ENCODE data around the gene DOK4. TPM values are rescaled to one million over a fixed set of nuclear protein-coding genes. Genes with fewer than 3 reads are reported as not detected.

The DOK4 gene
- total RNA-seq, 2 experiments from 2014 or later, result 3.4 to 4.7 TPM

- H3K36me3 Mint-ChIP-seq, result peaks cover 54% of the 10 kb centered on the region
Observed at GRCh38 chr16:57434003-57434402, 52.3 kb downstream of the DOK4 start.

GRCh38 chr16:57432989-57433388 is 53.3 kb downstream of the DOK4 start:
- CTCF ChIA-PET, result interaction anchor here (1.4 to 5.9 kb wide), 2 partner anchors 13 to 15 kb away, joined by 4 to 37 read pairs; no protein-coding TSS in a partner anchor
- Mint-ChIP-seq H3K36me3 (peaks cover 53% of the 10 kb centered on the region), H3K27me3 (no peaks in the 10 kb centered on the region), H3K4me3 (no peak overlapping the region), H3K27ac (no peak overlapping the region), H3K9me3 (ENCODE audit: low read depth) (no peaks in the 10 kb centered on the region), H3K4me1 (no peaks in the 10 kb centered on the region)
- DNase-seq, result no peak
- ATAC-seq, result no peak

More at GRCh38 chr16:57434003-57434402, 52.3 kb downstream of the DOK4 start:
- Mint-ChIP-seq H3K9me3 (ENCODE audit: low read depth) (no peaks in the 10 kb centered on the region), H3K4me3 (no peak overlapping the region), H3K27ac (no peak overlapping the region), H3K4me1 (no peaks in the 10 kb centered on the region), H3K27me3 (no peaks in the 10 kb centered on the region)
- CTCF ChIA-PET, result interaction anchor here (0.8 to 5.9 kb wide), 2 partner anchors 16 to 86 kb away, joined by 3 to 37 read pairs; no protein-coding TSS in a partner anchor
- no peak for ATAC-seq
- DNase-seq, result no peak

DNA sequence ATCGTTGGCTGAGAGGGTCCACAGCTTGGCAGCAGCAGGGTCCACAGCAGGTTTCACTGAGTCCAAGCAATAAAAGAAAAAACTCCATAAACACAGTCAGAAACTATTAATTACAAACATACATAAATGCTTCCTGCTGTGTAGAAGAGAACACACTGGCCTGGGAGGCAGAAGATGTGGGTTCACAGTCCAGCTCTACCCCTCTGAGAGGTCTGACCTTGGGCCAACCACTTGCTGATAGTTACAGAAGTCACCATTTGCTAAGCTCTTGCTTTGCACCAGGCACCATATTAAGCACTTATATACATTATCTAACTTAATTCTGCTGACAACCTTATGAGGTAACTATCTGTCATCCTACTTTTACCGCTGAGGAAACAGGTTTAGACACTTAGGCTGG is 53.8 kb downstream of the DOK4 start:
- peaks cover 53% of the 10 kb centered on the region for H3K36me3 Mint-ChIP-seq
- H3K27ac Mint-ChIP-seq, result no peak overlapping the region
- CTCF ChIA-PET, result interaction anchor here (0.9 to 5.9 kb wide), 3 partner anchors 14 to 87 kb away, joined by 3 to 37 read pairs (median 4); no protein-coding TSS in a partner anchor
- DNase-seq (no peak), ATAC-seq (no peak)
- H3K4me3 Mint-ChIP-seq, result no peak overlapping the region
- no peaks in the 10 kb centered on the region for H3K4me1 Mint-ChIP-seq
- no peaks in the 10 kb centered on the region for H3K9me3 Mint-ChIP-seq (ENCODE audit: low read depth)
- H3K27me3 Mint-ChIP-seq, result no peaks in the 10 kb centered on the region

DNA sequence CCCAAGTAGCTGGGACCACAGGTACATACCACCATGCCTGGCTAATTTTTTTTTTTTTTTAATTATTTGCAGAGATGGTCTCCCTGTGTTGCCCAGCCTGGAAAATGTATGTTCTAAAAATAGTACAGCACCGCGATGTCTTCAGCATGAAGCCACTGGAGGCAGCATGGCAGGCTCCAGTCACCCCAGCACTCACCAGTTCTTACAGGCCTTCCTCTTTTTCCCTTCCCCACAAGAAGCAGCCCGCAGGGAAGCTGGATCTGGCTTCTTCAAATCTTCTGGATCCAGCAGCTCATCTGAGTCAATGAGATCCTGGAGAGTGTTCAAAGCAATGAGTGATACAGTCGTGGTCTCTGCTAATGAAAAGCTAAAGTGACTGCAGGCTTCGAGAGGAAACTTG is 55.3 kb downstream of the DOK4 start:
- DNase-seq, result no peak
- H3K4me1 Mint-ChIP-seq, result no peaks in the 10 kb centered on the region
- no peaks in the 10 kb centered on the region for H3K27me3 Mint-ChIP-seq
- CTCF ChIA-PET, result interaction anchor here (5.9 kb wide), 1 partner anchor 13 kb away, joined by 37 read pairs; no protein-coding TSS in a partner anchor
- ATAC-seq, result no peak
- H3K4me3 Mint-ChIP-seq, result no peak overlapping the region
- peaks cover 56% of the 10 kb centered on the region for H3K36me3 Mint-ChIP-seq
- no peaks in the 10 kb centered on the region for H3K9me3 Mint-ChIP-seq (ENCODE audit: low read depth)
- H3K27ac Mint-ChIP-seq, result no peak overlapping the region

GRCh38 chr16:57427824-57428223 is 58.5 kb downstream of the DOK4 start:
- peaks cover 37% of the 10 kb centered on the region for H3K36me3 Mint-ChIP-seq
- no peaks in the 10 kb centered on the region for H3K9me3 Mint-ChIP-seq (ENCODE audit: low read depth)
- CTCF ChIA-PET, result no interaction called here
- H3K4me3 Mint-ChIP-seq, result no peak overlapping the region
- peak; percentile 9 for DNase-seq
- no peaks in the 10 kb centered on the region for H3K4me1 Mint-ChIP-seq
- no peak for ATAC-seq
- H3K27me3 Mint-ChIP-seq, result no peaks in the 10 kb centered on the region
- H3K27ac Mint-ChIP-seq, result no peak overlapping the region

- no peak for ATAC-seq
- peaks cover 32% of the 10 kb centered on the region for H3K36me3 Mint-ChIP-seq
- no peak overlapping the region for H3K4me3 Mint-ChIP-seq
- CTCF ChIA-PET, result interaction anchor here (1.1 to 2.6 kb wide), 3 partner anchors 10 to 127 kb away, joined by 3 to 11 read pairs (median 6); no protein-coding TSS in a partner anchor
- H3K4me1 Mint-ChIP-seq, result no peaks in the 10 kb centered on the region
- H3K9me3 Mint-ChIP-seq (ENCODE audit: low read depth), result no peaks in the 10 kb centered on the region
- no peaks in the 10 kb centered on the region for H3K27me3 Mint-ChIP-seq
- no peak for DNase-seq
- no peak overlapping the region for H3K27ac Mint-ChIP-seq
Observed at GRCh38 chr16:57427307-57427706, 59.0 kb downstream of the DOK4 start.

- CTCF ChIA-PET, result interaction anchor here (1.1 to 2.6 kb wide), 3 partner anchors 9 to 126 kb away, joined by 3 to 11 read pairs (median 6); no protein-coding TSS in a partner anchor
- H3K27ac Mint-ChIP-seq, result no peak overlapping the region
- H3K4me1 Mint-ChIP-seq, result no peaks in the 10 kb centered on the region
- no peaks in the 10 kb centered on the region for H3K27me3 Mint-ChIP-seq
- H3K4me3 Mint-ChIP-seq, result no peak overlapping the region
- DNase-seq, result no peak
- ATAC-seq, result no peak
- H3K36me3 Mint-ChIP-seq, result peaks cover 30% of the 10 kb centered on the region
- no peaks in the 10 kb centered on the region for H3K9me3 Mint-ChIP-seq (ENCODE audit: low read depth)
Observed at GRCh38 chr16:57426356-57426755, 59.9 kb downstream of the DOK4 start.

DNA sequence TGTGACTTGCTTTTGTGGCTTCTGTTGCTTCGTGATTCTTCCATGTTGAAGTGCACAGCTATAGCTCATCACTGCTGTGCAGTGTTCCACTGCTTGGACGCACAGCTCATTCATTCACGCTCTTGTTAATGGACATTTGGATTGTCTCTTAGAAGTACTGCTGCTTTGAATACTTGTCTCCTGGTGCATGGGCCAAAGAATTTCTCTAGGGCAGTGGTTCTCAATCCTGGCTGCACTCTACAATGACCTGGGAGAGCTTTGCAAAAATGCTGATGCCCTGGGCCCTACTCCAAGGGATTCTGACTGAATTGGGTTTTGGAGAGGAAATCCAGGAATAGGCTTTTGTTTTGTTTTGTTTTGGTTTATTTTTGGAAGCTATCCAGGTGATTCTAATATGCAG is 61.7 kb downstream of the DOK4 start:
- ATAC-seq, result no peak
- no peak for DNase-seq
- Mint-ChIP-seq H3K4me3 (no peak overlapping the region), H3K36me3 (peaks cover 14% of the 10 kb centered on the region), H3K27ac (no peak overlapping the region), H3K9me3 (ENCODE audit: low read depth) (no peaks in the 10 kb centered on the region), H3K27me3 (no peaks in the 10 kb centered on the region), H3K4me1 (no peaks in the 10 kb centered on the region)
- CTCF ChIA-PET, result interaction anchor here (0.7 to 15.5 kb wide), 3 partner anchors 95 to 709 kb away, joined by 3 to 283 read pairs (median 3); no protein-coding TSS in a partner anchor

DNA sequence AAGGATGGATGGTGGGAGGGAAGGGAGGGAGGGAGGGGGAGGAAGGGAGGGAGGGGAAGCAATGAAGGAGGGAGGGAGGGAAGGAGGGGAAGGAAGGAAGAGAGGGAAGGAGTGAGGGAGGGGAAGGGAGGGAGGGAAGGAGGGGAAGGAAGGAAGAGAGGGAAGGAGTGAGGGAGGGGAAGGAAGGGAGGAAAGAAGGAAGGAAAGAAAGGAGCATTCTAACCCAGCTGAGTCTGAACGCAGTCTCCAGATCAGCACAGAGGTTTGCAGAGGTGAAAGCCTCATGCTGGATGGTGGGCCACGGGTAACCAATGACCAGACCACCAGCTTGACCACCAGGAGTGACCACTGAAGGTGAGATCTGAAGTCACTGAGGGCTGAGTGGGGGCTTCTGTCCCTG is 63.1 kb downstream of the DOK4 start:
- no peak overlapping the region for H3K4me3 Mint-ChIP-seq
- peaks cover 5% of the 10 kb centered on the region for H3K36me3 Mint-ChIP-seq
- H3K27ac Mint-ChIP-seq, result no peak overlapping the region
- no peaks in the 10 kb centered on the region for H3K27me3 Mint-ChIP-seq
- no peak for ATAC-seq
- H3K4me1 Mint-ChIP-seq, result peaks cover 9% of the 10 kb centered on the region
- no peak for DNase-seq
- CTCF ChIA-PET, result interaction anchor here (0.7 to 15.5 kb wide), 5 partner anchors 39 to 120 kb away, joined by 3 to 283 read pairs (median 5); partner anchors contain the start of gene POLR2C
- no peaks in the 10 kb centered on the region for H3K9me3 Mint-ChIP-seq (ENCODE audit: low read depth)

- CTCF ChIA-PET, result interaction anchor here (1.0 to 15.5 kb wide), 4 partner anchors 40 to 119 kb away, joined by 3 to 283 read pairs (median 8); partner anchors contain the start of gene POLR2C
- Mint-ChIP-seq H3K27me3 (no peaks in the 10 kb centered on the region), H3K9me3 (ENCODE audit: low read depth) (no peaks in the 10 kb centered on the region), H3K4me3 (no peak overlapping the region), H3K27ac (no peak overlapping the region), H3K4me1 (peaks cover 14% of the 10 kb centered on the region), H3K36me3 (peaks cover 2% of the 10 kb centered on the region)
- DNase-seq (no peak), ATAC-seq (no peak)
Observed at GRCh38 chr16:57422026-57422944, 64.0 kb downstream of the DOK4 start.

Other genes with a start within 250 kb of the DOK4 start
- gene ARL2BP, start 241.2 kb downstream of the DOK4 start, total RNA-seq, result 10 to 100 TPM; 24.9 to 30.2 TPM
- gene PLLP, start 201.8 kb downstream of the DOK4 start, total RNA-seq, result not detected
- 10 to 100 TPM in 1 of 2 experiments, not detected in 1; 10.0 TPM for gene CCL22, start 127.7 kb downstream of the DOK4 start, total RNA-seq
- not detected for gene CX3CL1, start 114.0 kb downstream of the DOK4 start, total RNA-seq
- under 1 TPM in 1 of 2 experiments, not detected in 1; 0.59 TPM for gene CCL17, start 81.7 kb downstream of the DOK4 start, total RNA-seq
- gene CIAPIN1, start 39.1 kb downstream of the DOK4 start, total RNA-seq, result 10 to 100 TPM; 46.5 to 62.5 TPM
- gene COQ9, start 39.0 kb downstream of the DOK4 start, total RNA-seq, result 10 to 100 TPM; 36.8 to 43.1 TPM
- gene POLR2C, start 23.8 kb downstream of the DOK4 start, total RNA-seq, result 10 to 100 TPM; 48.6 to 61.7 TPM
- gene CCDC102A, start 50.1 kb upstream of the DOK4 start, total RNA-seq, result 10 to 100 TPM; 19.7 to 20.2 TPM
- 10 to 100 TPM; 34.4 to 47.9 TPM for gene ADGRG5, start 56.1 kb upstream of the DOK4 start, total RNA-seq
- 10 to 100 TPM in 1 of 2 experiments, 1 to 10 TPM in 1; 7.3 to 19.9 TPM for gene ADGRG1, start 142.1 kb upstream of the DOK4 start, total RNA-seq
- gene ADGRG3, start 181.8 kb upstream of the DOK4 start, total RNA-seq, result not detected
- gene DRC7, start 208.3 kb upstream of the DOK4 start, total RNA-seq, result not detected
- gene KATNB1, start 249.3 kb upstream of the DOK4 start, total RNA-seq, result 10 to 100 TPM; 41.6 to 43.9 TPM